ENCODE data around the gene EMCN.

The EMCN gene

GRCh38 chr4:100469555-100469954 is 48.3 kb downstream of the EMCN start:
- TF ChIP-seq, protein P1, sequence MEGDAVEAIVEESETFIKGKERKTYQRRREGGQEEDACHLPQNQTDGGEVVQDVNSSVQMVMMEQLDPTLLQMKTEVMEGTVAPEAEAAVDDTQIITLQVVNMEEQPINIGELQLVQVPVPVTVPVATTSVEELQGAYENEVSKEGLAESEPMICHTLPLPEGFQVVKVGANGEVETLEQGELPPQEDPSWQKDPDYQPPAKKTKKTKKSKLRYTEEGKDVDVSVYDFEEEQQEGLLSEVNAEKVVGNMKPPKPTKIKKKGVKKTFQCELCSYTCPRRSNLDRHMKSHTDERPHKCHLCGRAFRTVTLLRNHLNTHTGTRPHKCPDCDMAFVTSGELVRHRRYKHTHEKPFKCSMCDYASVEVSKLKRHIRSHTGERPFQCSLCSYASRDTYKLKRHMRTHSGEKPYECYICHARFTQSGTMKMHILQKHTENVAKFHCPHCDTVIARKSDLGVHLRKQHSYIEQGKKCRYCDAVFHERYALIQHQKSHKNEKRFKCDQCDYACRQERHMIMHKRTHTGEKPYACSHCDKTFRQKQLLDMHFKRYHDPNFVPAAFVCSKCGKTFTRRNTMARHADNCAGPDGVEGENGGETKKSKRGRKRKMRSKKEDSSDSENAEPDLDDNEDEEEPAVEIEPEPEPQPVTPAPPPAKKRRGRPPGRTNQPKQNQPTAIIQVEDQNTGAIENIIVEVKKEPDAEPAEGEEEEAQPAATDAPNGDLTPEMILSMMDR (IDR thresholded peaks at IDR 0.05): no peak
- Histone ChIP-seq H3K27ac (no peak overlapping the region), H3K4me3 (no peak overlapping the region)
- DNase-seq (ENCODE audit: low spot score): no peak

DNA sequence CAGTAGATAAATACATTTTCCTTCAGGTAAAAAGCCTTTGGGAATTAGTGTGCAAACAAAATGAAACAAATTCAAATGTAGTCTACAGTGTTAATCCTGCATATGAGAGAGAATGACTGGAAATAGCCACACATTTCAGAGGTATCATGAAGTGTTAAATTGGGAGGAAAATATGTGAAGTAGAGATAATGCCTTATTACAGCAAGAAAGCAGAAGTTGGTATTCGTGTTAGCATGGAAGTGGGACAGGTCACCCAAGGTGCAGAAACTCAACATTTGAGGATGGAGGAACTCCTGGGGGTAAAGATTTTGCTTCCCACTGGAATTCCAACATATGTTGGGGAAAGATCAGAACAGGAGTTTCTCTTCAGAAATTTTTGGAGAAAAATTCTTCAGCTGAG is 51.3 kb downstream of the EMCN start:
- DNase-seq (ENCODE audit: low spot score): no peak
- TF ChIP-seq, protein P1 (IDR thresholded peaks at IDR 0.05): no peak
- H3K27ac ChIP-seq: no peak overlapping the region

DNA sequence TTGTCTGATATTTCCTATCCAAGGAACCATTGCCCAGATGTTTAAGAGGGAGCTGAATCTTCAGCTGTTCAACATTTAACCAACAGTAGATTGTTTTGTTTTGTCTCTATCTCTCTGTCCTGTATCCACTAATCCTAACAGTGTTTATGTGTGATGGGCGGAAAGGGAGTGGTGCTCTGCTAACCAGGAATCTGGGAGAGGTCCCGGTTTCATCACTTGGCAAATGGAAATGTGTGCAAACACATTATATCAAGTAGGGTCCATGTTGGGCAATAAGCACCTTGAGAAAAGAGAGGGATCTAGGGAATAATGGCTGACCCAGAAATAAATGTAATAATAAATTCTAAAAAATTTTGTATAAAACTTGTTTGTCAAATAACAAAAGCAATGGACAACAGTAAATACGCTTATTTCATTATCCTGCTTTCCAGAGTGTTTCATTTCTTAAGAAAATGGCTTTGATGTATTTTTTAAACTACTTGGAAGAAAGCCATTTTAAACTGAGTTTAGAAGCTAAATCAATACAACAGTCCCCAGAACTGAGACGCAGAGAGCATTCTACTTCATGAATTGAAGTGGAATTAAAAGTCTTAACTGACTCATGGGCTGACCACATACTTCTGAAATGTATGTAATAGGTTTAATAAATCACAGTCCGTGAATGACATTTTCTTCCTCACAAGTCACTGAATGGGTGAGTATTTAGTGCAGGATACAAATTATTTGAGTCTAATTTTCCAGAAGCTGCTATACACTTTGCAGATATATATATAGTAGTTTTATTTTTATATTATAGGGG is 55.8 kb downstream of the EMCN start:
- TF ChIP-seq, protein P1 (IDR thresholded peaks at IDR 0.05): no peak
- DNase-seq (ENCODE audit: low spot score): no peak
- H3K27ac ChIP-seq: no peak overlapping the region
- H3K4me3 ChIP-seq: no peak overlapping the region

More for the DNA sequence above, 51.3 kb downstream of the EMCN start:
- H3K4me3 ChIP-seq: no peak overlapping the region

DNA sequence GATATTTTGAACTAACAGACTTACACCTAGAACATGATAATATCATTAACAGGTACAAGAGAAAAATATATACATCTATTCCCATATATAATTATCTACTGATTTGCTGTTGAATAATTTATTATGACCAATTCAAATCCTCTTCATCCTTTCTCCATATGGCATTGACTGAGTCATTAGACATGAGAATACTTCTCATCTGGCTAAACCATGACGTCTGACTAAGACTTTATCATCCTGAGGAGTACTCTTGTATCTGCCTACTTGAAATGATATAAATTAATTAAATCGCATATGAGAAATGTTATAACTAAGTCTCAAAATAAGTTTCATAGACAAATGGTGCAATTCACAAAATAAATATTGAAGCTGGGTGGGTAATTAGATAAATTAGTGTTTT is 67.4 kb downstream of the EMCN start:
- H3K27ac ChIP-seq: no peak overlapping the region
- no peak for DNase-seq (ENCODE audit: low spot score)
- H3K4me3 ChIP-seq: no peak overlapping the region
- TF ChIP-seq, protein P1 (IDR thresholded peaks at IDR 0.05): no peak

GRCh38 chr4:100431416-100431815 is 86.4 kb downstream of the EMCN start:
- no peak for DNase-seq (ENCODE audit: low spot score)
- no peak overlapping the region for H3K27ac ChIP-seq
- H3K4me3 ChIP-seq: no peak overlapping the region
- TF ChIP-seq, protein P1 (IDR thresholded peaks at IDR 0.05): no peak

DNA sequence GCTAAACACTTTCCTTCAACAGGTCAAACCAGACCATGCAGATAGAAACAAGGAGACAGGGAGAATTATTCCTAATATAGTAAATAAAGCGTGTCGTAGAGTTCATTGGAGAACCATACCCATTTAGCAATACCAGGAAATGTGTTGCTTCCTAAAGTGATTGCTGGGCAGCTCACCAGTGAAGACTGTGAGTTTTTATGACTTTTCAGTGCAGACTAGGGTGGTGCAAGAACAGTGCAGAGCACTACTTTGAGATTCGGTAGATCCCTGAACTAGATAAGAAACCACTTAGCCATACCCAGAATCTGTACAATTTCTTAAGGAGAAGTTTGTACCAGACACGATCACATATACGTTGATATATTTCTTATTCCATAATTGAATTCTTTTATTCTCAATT is 87.4 kb downstream of the EMCN start:
- no peak overlapping the region for H3K4me3 ChIP-seq
- TF ChIP-seq, protein P1 (IDR thresholded peaks at IDR 0.05): no peak
- DNase-seq (ENCODE audit: low spot score): no peak

GRCh38 chr4:100429616-100430015 is 88.2 kb downstream of the EMCN start:
- TF ChIP-seq, protein P1 (IDR thresholded peaks at IDR 0.05): no peak
- no peak for DNase-seq (ENCODE audit: low spot score)
- no peak overlapping the region for H3K27ac ChIP-seq
- no peak overlapping the region for H3K4me3 ChIP-seq

More for the DNA sequence above, 87.4 kb downstream of the EMCN start:
- no peak overlapping the region for H3K27ac ChIP-seq
